ENCODE data around the gene ZMYM4.

DNA sequence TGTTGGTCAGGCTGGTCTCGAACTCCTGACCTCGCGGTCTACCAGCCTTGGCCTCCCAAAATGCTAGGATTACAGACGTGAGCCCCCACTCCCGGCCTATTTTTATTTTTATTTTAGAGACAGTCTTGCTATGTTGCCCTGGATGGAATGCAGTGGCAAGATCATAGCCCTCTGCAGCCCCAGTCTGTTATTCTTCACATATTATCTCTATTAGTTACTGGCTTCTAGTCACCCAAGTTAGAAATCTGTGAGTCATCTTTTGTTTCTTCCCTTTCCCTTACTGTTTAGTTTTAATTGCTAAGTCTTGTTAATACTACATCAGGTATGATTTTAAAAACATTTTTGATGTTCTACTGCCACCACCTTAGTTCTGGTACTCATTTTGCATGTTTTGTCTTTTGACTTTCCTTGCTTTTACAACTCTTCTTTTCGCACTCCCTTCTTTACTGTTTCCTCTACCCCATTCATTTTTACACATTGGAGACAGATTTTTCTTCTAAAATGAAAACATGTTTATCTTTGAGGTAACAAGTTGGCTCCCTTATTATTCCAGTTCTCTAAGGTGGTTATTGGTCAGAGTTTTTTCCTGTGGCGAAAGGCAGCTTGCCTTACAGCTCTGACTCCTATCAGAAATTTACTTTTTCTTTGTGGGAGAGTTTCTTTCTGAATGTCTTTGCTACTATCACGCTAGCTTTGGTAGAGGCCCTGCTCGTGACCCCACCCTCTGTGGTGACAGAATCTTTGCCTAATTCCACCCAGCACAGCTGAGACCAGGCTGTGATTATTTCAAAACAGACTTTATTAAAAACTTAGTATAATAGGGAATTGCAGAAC, 19.5 kb downstream of the ZMYM4 start:
- TF ChIP-seq, protein P1, sequence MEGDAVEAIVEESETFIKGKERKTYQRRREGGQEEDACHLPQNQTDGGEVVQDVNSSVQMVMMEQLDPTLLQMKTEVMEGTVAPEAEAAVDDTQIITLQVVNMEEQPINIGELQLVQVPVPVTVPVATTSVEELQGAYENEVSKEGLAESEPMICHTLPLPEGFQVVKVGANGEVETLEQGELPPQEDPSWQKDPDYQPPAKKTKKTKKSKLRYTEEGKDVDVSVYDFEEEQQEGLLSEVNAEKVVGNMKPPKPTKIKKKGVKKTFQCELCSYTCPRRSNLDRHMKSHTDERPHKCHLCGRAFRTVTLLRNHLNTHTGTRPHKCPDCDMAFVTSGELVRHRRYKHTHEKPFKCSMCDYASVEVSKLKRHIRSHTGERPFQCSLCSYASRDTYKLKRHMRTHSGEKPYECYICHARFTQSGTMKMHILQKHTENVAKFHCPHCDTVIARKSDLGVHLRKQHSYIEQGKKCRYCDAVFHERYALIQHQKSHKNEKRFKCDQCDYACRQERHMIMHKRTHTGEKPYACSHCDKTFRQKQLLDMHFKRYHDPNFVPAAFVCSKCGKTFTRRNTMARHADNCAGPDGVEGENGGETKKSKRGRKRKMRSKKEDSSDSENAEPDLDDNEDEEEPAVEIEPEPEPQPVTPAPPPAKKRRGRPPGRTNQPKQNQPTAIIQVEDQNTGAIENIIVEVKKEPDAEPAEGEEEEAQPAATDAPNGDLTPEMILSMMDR (IDR thresholded peaks at IDR 0.05): no peak
- TF ChIP-seq POLR2A (IDR thresholded peaks at IDR 0.05): no peak
